ENCODE data around the gene GLS2.
A peak's percentile ranks its signal among the peaks of the same experiment; 100 is the strongest.

Gene GLS2

GRCh38 chr12:56529656-56530055 is 41.7 kb upstream of the GLS2 start:
- no peak for ATAC-seq

GRCh38 chr12:56528846-56529245 is 40.9 kb upstream of the GLS2 start:
- no peak for ATAC-seq
- TF ChIP-seq GLIS3 (CRISPR knock-in tag; IDR thresholded peaks at IDR 0.05): no peak
- TF ChIP-seq RARB (CRISPR knock-in tag; IDR thresholded peaks at IDR 0.05): no peak
- no peak for TF ChIP-seq ISL1 (CRISPR knock-in tag; IDR thresholded peaks at IDR 0.05)
- TF ChIP-seq TOX (CRISPR knock-in tag; IDR thresholded peaks at IDR 0.05; ENCODE audit: borderline replicate concordance): no peak
- TF ChIP-seq BACH2 (CRISPR knock-in tag; IDR thresholded peaks at IDR 0.05; ENCODE audit: borderline replicate concordance): no peak
- no peak for TF ChIP-seq OSR1 (CRISPR knock-in tag; IDR thresholded peaks at IDR 0.05)
- TF ChIP-seq POU6F1 (CRISPR knock-in tag; IDR thresholded peaks at IDR 0.05; ENCODE audit: borderline replicate concordance, low read depth): no peak
- no peak for TF ChIP-seq ZFP30 (CRISPR knock-in tag; IDR thresholded peaks at IDR 0.05)
- TF ChIP-seq ARNTL (CRISPR knock-in tag; IDR thresholded peaks at IDR 0.05; ENCODE audit: borderline replicate concordance, low read depth): no peak

More at GRCh38 chr12:56529656-56530055, 41.7 kb upstream of the GLS2 start:
- no peak for TF ChIP-seq ZFP3 (CRISPR knock-in tag; IDR thresholded peaks at IDR 0.05)
- TF ChIP-seq GLIS3 (CRISPR knock-in tag; IDR thresholded peaks at IDR 0.05): no peak

GRCh38 chr12:56522411-56523193 is 34.6 kb upstream of the GLS2 start:
- ATAC-seq: peak; percentile 64
- TF ChIP-seq ISL1 (CRISPR knock-in tag; IDR thresholded peaks at IDR 0.05) (no peak), ZNF565 (CRISPR knock-in tag; conservative IDR thresholded peaks at IDR 0.05; ENCODE audit: low read depth) (no peak), PPARA (CRISPR knock-in tag; IDR thresholded peaks at IDR 0.05; ENCODE audit: borderline replicate concordance) (no peak), ZFP30 (CRISPR knock-in tag; IDR thresholded peaks at IDR 0.05) (no peak), ZFP3 (CRISPR knock-in tag; IDR thresholded peaks at IDR 0.05) (no peak), TSHZ2 (CRISPR knock-in tag; IDR thresholded peaks at IDR 0.05) (no peak), PATZ1 (CRISPR knock-in tag; IDR thresholded peaks at IDR 0.05; ENCODE audit: borderline replicate concordance) (no peak), CSDC2 (CRISPR knock-in tag; IDR thresholded peaks at IDR 0.05) (no peak), TCF4 (CRISPR knock-in tag; IDR thresholded peaks at IDR 0.05; ENCODE audit: borderline replicate concordance) (no peak), TOX (CRISPR knock-in tag; IDR thresholded peaks at IDR 0.05; ENCODE audit: borderline replicate concordance) (no peak), CREB5 (CRISPR knock-in tag; IDR thresholded peaks at IDR 0.05; ENCODE audit: low read depth) (no peak)

- ATAC-seq: peak; percentile 95
- TF ChIP-seq SNAI2 (CRISPR knock-in tag; IDR thresholded peaks at IDR 0.05) (no peak), ZFP3 (CRISPR knock-in tag; IDR thresholded peaks at IDR 0.05) (no peak), ZNF565 (CRISPR knock-in tag; conservative IDR thresholded peaks at IDR 0.05; ENCODE audit: low read depth) (no peak)
Measured at GRCh38 chr12:56521590-56522371, 33.8 kb upstream of the GLS2 start, which contains the start of gene RBMS2. RBMS2 (plus strand) TSS chr12:56521820; CDS start chr12:56522024, 204 bp downstream.
